H54 (cell line): Measurements from ENCODE around the gene EIF5AL1.
"Not testable (repeated sequence)": the region's sequence is repeated elsewhere in the genome, so short reads cannot be mapped to it uniquely, and the experiment has no call there.

Experiments
- DNase-seq: peaks from one replicate; pipeline ENCODE4 v3.0.0; 2011; ENCODE audit warnings: low spot score, mixed read lengths; ENCODE audit not compliant: insufficient read length
- FAIRE-seq: peaks from 3 replicates; lab custom pipeline; 2011; peaks lifted over from hg19 to GRCh38; lab: Jason Lieb, UNC
- POLR2A ChIP-seq: IDR thresholded peaks from 2 replicates; pipeline ENCODE4 v1.6.1; 2011; ENCODE audit warnings: low read depth, mild to moderate bottlenecking, low read length

EIF5AL1 gene

GRCh38 chr10:79493806-79494205 lies 18.5 kb upstream of the EIF5AL1 start:
- TF ChIP-seq POLR2A, result no peak
- no peak for DNase-seq
- FAIRE-seq, result no peak

DNA sequence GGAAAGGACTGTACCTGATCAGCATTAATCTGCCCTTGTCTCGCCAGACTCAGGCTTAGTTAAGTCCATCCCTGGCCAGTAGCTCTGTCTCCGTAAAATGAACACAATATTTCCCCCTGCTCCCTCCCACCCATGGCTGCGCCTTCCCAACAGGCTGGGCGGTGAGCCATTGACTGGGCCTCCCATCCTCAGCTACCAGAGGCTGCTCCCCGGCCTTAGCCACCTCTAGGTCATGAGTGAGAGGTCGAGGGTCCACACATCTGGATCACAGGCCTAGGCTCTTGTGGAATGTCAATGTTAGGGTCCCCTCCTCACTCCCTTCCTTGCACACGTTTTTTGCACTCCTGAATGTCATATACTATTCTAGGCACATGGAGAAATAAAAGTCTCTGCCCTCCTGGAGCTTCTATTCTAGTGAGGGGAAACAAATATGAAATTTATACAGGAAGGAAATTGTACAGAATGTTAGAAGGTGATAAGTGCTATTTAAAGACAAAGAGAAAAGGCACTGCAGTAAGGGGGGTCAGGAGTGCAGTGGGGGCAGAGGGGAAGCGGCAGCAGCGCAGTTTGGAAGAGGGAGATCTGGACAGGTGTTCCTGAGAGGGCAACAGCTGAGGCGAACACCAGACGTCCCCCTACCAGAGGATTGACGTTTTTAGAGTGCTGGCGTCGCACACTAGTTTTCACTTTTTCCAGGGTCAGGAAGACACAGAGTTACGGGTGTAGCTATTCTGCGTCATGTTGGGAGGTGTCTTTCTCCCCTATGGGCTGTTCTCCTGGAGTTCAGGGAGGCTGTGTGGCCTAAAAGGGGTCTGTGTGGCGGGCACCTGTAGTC lies 17.2 kb upstream of the EIF5AL1 start:
- DNase-seq (no peak), FAIRE-seq (no peak)
- no peak for TF ChIP-seq POLR2A

- FAIRE-seq, result no peak
- no peak for DNase-seq
- TF ChIP-seq POLR2A, result no peak
These were observed 16.5 kb upstream of the EIF5AL1 start for GRCh38 chr10:79495791-79496190.

DNA sequence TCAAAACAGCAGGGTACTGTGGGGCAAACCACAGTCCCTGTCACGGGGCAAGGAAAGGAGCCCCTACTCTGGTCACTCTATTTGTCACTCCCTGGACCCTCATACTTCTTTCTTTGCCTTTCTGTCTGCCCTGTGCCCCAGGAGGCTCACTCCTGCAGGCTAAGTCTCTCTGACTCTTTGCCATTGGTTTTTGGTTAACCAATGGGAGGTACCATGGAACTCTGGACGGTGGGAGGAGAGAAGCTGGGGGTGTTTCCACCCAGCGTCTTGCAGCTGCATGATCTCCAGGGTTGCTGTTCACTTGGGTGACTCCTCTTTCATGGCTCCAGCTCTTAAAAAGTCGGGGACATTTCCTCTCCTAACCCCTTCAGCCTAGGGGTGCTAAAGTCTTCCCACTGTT lies 15.4 kb upstream of the EIF5AL1 start:
- TF ChIP-seq POLR2A, result no peak
- DNase-seq (no peak), FAIRE-seq (no peak)

DNA sequence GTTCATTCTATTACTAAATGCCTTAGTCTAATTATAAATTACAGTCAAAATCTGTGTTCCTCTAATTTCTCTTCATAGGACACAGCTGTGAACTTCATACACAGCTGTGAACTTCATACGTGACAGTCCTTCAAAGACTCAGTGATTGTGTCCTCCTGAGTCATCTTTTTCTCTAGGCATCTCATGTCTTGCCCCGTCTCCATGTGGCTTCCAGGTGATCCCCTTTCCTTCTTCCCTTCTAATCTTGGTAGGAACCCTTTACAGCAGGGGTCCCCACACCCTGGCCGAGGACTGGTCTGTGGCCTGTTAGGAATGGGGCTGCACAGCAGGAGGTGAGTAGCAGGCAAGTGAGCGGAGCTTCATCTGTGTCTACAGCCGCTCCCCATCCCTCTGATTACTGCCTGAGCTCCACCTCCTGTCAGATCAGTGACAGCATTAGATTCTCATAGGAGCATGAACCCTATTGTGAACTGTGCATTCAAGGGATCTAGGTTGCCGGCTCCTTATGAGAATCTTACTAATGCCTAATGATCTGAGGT lies 14.0 kb upstream of the EIF5AL1 start:
- no peak for TF ChIP-seq POLR2A
- FAIRE-seq, result no peak
- no peak for DNase-seq

DNA sequence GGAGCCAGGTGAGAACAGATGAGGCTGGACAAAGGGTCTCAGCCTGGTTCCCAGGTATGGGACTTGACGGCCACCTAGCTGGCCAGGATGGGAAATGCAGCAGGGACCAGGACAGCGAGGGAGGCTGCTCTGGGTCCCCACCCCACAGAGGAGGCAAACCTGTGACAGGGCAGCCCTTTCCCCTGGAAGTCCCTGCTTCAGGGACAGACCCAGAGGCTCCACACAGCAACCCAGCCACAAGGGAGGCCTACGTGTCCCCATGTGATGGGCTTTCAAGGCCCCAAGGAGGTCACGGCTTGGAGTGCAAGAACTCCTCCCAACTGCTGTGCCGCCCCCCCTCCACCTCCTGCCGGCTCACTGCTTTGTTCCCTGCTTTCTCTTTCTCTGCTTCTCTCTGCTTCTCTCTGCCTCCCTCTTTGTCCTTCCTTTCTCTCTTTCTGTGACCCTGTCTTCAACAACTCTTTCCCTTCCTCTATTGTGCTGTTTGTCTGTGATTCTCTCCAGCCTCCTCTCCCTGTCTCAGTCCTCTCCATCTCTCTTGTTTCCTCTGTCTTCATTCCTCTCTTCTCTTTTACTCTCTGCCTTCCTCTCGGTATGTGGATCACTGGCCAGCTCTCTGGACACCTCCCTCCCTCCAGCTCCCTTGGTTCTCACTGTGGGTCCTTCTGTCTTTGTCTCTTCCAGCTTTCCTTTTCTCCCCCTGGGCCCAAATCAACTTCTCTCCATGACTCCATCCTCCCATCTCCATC lies 9.6 kb upstream of the EIF5AL1 start:
- DNase-seq, result no peak
- TF ChIP-seq POLR2A, result no peak
- FAIRE-seq, result no peak

DNA sequence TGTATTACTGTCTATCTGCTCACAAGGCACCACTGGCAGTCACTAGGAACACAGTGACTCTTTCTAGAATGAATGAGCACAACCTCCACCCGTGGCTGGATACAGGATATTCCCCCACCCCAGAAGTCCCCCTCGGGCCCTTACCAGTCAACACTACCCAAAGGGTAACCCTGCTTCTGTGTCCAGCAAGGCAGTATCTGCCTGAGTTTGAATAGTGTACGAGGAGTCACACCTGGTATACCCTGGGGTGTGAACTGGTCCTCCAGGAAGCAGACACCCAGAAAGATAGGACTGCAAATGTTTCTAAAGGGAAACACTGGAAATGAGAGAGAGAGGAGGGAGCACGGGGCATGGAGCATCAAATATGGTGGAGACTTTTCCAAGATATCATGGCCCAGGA lies 8.5 kb upstream of the EIF5AL1 start:
- DNase-seq, FAIRE-seq: not testable (repeated sequence)

DNA sequence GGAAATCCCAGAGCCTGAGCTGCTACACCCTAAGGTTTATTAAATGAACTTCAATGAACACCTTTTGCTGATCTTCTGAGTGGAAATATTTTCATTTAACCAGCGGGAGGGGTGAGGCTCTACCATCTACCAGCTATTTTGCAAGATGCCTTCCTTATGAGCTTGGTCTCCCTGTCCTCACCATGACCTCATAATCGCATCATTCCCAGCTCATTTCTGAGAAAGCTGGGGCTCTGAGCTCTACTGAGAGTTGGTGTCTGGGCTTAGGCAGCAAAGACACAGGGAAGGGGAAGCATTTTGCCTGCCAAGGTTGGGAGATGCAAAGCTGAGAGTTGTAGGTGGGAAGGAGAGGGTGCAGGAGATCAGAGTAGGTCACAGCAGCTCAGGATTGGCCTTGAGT lies 7.8 kb upstream of the EIF5AL1 start:
- not testable (repeated sequence) for FAIRE-seq, DNase-seq

DNA sequence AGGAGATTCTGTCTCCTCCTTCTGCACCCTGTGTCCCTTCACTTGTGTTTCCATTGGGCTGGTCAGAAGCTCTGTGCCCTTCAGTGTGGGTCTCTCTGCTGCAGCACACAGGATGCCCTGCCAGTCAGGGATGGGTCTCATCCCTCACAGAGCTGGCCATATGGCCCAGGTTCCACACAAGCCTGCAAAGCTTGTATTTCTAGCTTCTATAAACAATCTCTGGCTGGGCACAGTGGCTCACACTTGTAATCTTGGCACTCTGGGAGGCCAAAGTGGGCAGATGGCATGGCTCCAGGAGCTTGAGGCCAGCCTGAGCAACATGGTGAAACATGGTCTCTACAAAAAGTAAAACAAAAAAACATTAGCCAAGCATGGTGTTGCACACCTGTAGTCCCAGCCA lies 7.0 kb upstream of the EIF5AL1 start:
- not testable (repeated sequence) for FAIRE-seq, DNase-seq

DNA sequence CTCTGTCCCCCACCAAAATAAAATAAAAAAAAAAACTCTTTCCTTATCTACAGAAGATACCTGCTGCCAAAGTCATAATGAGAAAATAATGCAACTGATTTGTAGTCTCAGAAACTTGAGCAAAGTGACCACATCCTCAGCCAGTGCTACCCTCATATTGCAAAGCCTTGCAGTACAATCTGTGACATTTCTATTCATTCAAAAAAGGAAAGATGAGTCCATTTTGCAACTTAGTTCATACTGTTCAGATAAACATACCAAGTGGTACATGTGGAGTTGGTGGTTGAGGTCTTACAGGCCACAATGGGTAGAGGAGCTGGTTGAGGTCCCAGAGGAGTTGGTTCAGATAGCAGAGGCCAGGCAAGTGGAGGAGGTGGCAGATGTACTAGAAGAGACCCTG lies 6.5 kb upstream of the EIF5AL1 start:
- TF ChIP-seq POLR2A, result no peak
- DNase-seq (no peak), FAIRE-seq (no peak)

- TF ChIP-seq POLR2A, result no peak
- DNase-seq (no peak), FAIRE-seq (no peak)
These were observed 4.7 kb upstream of the EIF5AL1 start for GRCh38 chr10:79507440-79508167.

DNA sequence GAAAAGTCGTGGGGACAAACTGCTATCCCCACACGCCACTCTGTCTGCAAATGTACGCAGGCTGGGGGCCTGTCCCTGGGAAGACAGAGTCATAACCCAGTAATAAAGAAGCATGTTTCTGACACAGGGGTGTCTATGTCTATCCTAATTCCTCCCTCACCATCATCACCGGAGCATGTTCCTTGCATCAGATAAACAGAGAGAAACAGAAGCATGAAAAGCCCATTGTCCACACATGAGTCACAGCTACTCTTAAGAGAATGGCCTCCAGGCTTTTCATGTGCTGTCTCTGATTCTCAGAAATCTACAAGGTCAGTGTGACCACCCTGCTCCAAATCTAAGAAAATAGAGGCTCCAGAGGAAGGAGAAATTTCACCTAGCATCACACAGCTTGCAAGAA lies 4.1 kb upstream of the EIF5AL1 start:
- not testable (repeated sequence) for DNase-seq
- peak; percentile 64 for FAIRE-seq

DNA sequence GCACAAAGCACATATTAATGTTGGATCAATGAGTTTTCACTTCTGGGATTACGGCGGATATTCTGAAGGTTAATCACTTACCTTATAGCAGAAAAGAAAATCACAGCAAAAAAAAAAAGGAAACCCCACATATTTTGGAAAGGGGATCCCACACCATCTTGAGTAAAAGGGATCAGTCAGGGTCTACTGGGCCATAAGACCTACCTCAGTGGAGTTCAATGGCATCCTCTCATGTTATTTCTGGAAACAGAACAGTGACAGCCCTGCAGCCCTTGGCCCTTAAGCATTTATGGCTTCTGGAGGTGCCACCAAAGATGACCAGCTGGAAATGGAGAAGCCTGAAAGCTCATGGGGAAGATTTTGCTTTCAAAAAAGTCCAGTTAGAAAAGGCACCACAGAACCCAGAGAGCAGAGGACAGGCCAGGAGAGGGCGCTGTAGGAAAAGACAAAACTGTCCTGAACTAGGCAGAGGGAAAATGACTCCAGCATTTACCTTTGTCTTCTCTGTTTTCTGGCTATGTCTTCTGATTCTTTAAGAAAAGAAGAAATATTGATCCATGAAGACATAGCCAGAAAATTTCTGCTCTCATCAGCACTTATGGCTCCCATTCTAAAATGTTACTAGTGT lies 2.9 kb upstream of the EIF5AL1 start:
- FAIRE-seq, result peak; percentile 90
- DNase-seq, result not testable (repeated sequence)

- not testable (repeated sequence) for FAIRE-seq, DNase-seq
These were observed 2.3 kb upstream of the EIF5AL1 start for GRCh38 chr10:79509934-79510508.

- FAIRE-seq, DNase-seq: not testable (repeated sequence)
These were observed 4.3 kb downstream of the EIF5AL1 start for GRCh38 chr10:79516532-79517205.

DNA sequence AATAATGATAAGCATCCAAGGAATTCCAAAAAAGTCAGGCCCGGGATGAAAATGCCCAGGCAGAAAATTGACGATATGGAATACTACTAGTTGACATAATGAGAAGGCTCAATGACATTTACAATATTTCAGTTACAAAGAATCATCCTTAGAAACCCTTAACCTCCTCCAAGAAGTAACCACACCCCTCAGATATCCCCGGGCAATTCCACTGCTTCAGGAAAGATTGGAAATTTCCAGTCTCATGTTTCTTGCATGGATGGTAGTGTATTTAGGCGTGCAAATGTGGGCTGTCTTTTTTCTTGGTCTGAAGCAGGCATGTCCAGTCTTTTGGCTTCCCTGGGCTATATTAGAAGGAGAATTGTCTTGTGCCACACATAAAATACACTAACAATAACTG lies 5.2 kb downstream of the EIF5AL1 start:
- not testable (repeated sequence) for FAIRE-seq

GRCh38 chr10:79521751-79522150 lies 9.4 kb downstream of the EIF5AL1 start:
- DNase-seq, FAIRE-seq: not testable (repeated sequence)

More for the DNA sequence above, 5.2 kb downstream of the EIF5AL1 start:
- not testable (repeated sequence) for DNase-seq

DNA sequence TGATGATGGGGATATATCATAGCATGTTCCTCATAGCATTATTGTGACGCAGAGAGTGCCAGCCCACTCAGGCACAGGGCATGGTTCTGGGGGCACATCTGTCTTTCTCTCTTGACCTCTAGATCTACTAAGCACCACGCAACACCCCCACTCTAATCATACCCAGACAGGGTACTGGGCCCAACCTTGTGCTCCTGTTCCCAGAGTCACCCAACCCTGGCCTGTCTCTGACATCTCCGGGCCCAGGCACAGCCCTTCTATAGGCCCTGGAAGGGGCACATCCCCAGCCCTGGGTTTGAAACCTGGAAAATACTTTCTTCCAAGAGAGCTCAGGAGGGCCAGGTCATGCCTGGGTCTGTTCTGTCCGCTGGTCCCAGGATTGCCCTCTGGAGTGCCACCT lies 10.1 kb downstream of the EIF5AL1 start:
- not testable (repeated sequence) for FAIRE-seq, DNase-seq
